Transverse colon (tissue), 4 donors: Measurements from ENCODE around the gene SUOX. TPM values are rescaled to one million over a fixed set of nuclear protein-coding genes. Genes with fewer than 3 reads are reported as not detected.

ENCODE experiments used
- DNase-seq: peaks from one replicate; pipeline ENCODE4 v3.0.0-alpha.2; 2019
- H3K27ac ChIP-seq, 4 donors: fragments of 200-600 bp; sonication (generic); 2 replicates each; pipeline ENCODE4 v1.5.1; 2016 to 2018; ENCODE audit warnings: inconsistent platforms in 4 of 4
- H3K27me3 ChIP-seq: fragments of 200-600 bp; sonication (generic); 2 replicates; pipeline ENCODE4 v1.5.1; 2017; ENCODE audit warnings: inconsistent platforms
- H3K36me3 ChIP-seq, 4 donors: fragments of 200-600 bp; sonication (generic); 2 replicates each; pipeline ENCODE4 v1.5.1; 2017 to 2019; ENCODE audit warnings: inconsistent platforms in 4 of 4
- H3K4me1 ChIP-seq, 4 donors: fragments of 200-600 bp; sonication (generic); 2 replicates each; pipeline ENCODE4 v1.5.1; 2017 to 2020; ENCODE audit warnings: inconsistent platforms in 4 of 4
- H3K4me3 ChIP-seq, 4 donors: fragments of 200-600 bp; sonication (generic); 1 replicate in 1 of 4; 2 replicates in 3 of 4; pipeline versions ENCODE4 v1.5.1 to v1.6.1; 2017 to 2019; ENCODE audit warnings: inconsistent platforms in 4 of 4
- H3K9me3 ChIP-seq, 2 donors: fragments of 200-600 bp; sonication (generic); 2 replicates each; pipeline ENCODE4 v1.5.1; 2017 to 2019; ENCODE audit warnings: inconsistent platforms in 2 of 2
- CTCF ChIP-seq, 5 experiments: fragments of 200-600 bp in 3 of 5; fragments of 450-650 bp in 2 of 5; sonication (generic) in 3 of 5; IDR thresholded peaks; 1 replicate in 2 of 5; 2 replicates in 3 of 5; pipeline ENCODE4 v1.5.1; 2016 to 2017; ENCODE audit warnings: antibody characterized with exemption in 5 of 5, inconsistent platforms in 3 of 5, mild to moderate bottlenecking in 2 of 5, moderate library complexity in 1 of 5
- EP300 ChIP-seq: sonication (generic); formaldehyde crosslinking; IDR thresholded peaks from one replicate; pipeline ENCODE4 v1.6.1; 2017; ENCODE audit warnings: antibody characterized with exemption, low read depth
- POLR2A ChIP-seq: fragments of 450-650 bp; IDR thresholded peaks from one replicate; pipeline ENCODE4 v1.6.1; 2016; ENCODE audit warnings: antibody characterized with exemption, mild to moderate bottlenecking, moderate library complexity
- POLR2AphosphoS5 ChIP-seq, 3 donors: sonication (generic); formaldehyde crosslinking; IDR thresholded peaks; one replicate each; pipeline ENCODE4 v1.6.1; 2016; ENCODE audit warnings: antibody characterized with exemption in 3 of 3
- WGBS, 2 donors: methylation state at CpG; one replicate each; pipeline ENCODE4 v1.1.5; 2018; ENCODE audit warnings: low coverage in 1 of 2; 5-methylcytosine and 5-hydroxymethylcytosine counted together
- in situ Hi-C, 4 donors: fragments of 200-750 bp; cut with MboI; loops; one replicate each; pipeline versions ENCODE4 v1.15.0 to v1.15.1; 2017; ENCODE audit warnings: low sequenced_read_pairs in 3 of 4, low pct_ligation_motif_present in 1 of 4, low pct_unique_long_range_greater_than_20kb in 1 of 4
- intact Hi-C: fragments of 100-400 bp; cut with DNase I; formaldehyde crosslinking; loops from one replicate; pipeline ENCODE4 v1.15.1; 2023; ENCODE audit warnings: low total_unique reads
- total RNA-seq, 4 donors: library from RNA; depleted of rRNA; stranded (reverse); fragments of >200 nt; gene quantifications; one replicate each; pipeline ENCODE4 v1.1.0, GENCODE V29; 2016

SUOX gene
- total RNA-seq, 4 donors from 2014 or later: 30.1 to 45.3 (median 33.9) TPM

GRCh38 chr12:56034586-56035332 is 37.7 kb downstream of the SUOX start:
- Histone ChIP-seq H3K27ac (no peak overlapping the region), H3K27me3 (no peaks in the 10 kb centered on the region), H3K9me3 (no peaks in the 10 kb centered on the region), H3K36me3 (no peaks in the 10 kb centered on the region), H3K4me3 (no peak overlapping the region), H3K4me1 (no peaks in the 10 kb centered on the region)
- no peak for DNase-seq
- no peak for TF ChIP-seq EP300
- in situ Hi-C loops: no loop called here
- intact Hi-C loops: no loop called here
- WGBS, 2 donors: 84 to 95% methylated on average over 4 to 18 of the region's 21 CpGs

GRCh38 chr12:56037161-56037560 is 40.1 kb downstream of the SUOX start:
- Histone ChIP-seq H3K4me3 (no peak overlapping the region), H3K9me3 (no peaks in the 10 kb centered on the region), H3K36me3 (no peaks in the 10 kb centered on the region), H3K27me3 (no peaks in the 10 kb centered on the region), H3K4me1 (peaks cover 0 to 8% (median 7%) of the 10 kb centered on the region in 4 donors), H3K27ac (no peak overlapping the region)
- WGBS, 2 donors: 33 to 91% methylated on average over 1 to 2 of the region's 2 CpGs
- no peak for DNase-seq
- in situ Hi-C loops: no loop called here
- intact Hi-C loops: no loop called here
- TF ChIP-seq POLR2AphosphoS5 (IDR thresholded peaks at IDR 0.05) (no peak), CTCF (IDR thresholded peaks at IDR 0.05) (no peak), POLR2A (no peak), EP300 (no peak)

- Histone ChIP-seq H3K4me3 (no peak overlapping the region), H3K36me3 (no peaks in the 10 kb centered on the region), H3K9me3 (no peaks in the 10 kb centered on the region), H3K27me3 (no peaks in the 10 kb centered on the region), H3K4me1 (peaks cover 5 to 15% (median 13%) of the 10 kb centered on the region in 4 donors), H3K27ac (no peak overlapping the region)
- WGBS, 2 donors: 42 to 52% methylated on average over 2 of the region's 2 CpGs
- DNase-seq: no peak
- TF ChIP-seq POLR2AphosphoS5 (IDR thresholded peaks at IDR 0.05): no peak
- TF ChIP-seq POLR2A: no peak
- TF ChIP-seq CTCF (IDR thresholded peaks at IDR 0.05): no peak
- no peak for TF ChIP-seq EP300
- in situ Hi-C loops (no loop called here), intact Hi-C loops (no loop called here)
Measured at GRCh38 chr12:56038022-56038655, 41.1 kb downstream of the SUOX start.

- TF ChIP-seq CTCF (IDR thresholded peaks at IDR 0.05) (no peak), POLR2AphosphoS5 (IDR thresholded peaks at IDR 0.05) (no peak), POLR2A (no peak), EP300 (no peak)
- intact Hi-C loops: loop anchor here (5.0 kb wide), 1 partner anchor 33 kb away; no protein-coding TSS in a partner anchor
- H3K36me3 ChIP-seq: peaks cover 0 to 20% (median 9%) of the 10 kb centered on the region in 4 donors
Measured at GRCh38 chr12:56040151-56040550, 43.1 kb downstream of the SUOX start.

More at GRCh38 chr12:56040151-56040550, 43.1 kb downstream of the SUOX start:
- in situ Hi-C loops: loop anchor here in 2 of 4 donors (10.0 kb wide), 2 partner anchors 45 to 75 kb away; partner anchors contain the start of genes RPL41 (in 1 of the 2), SUOX (in 1 of the 2) and ZC3H10 (in 1 of the 2)
- Histone ChIP-seq H3K4me3 (no peak overlapping the region), H3K4me1 (peaks cover 11 to 23% (median 20%) of the 10 kb centered on the region in 4 donors), H3K9me3 (no peaks in the 10 kb centered on the region), H3K27ac (no peak overlapping the region), H3K27me3 (no peaks in the 10 kb centered on the region)
- no peak for DNase-seq
- 100% methylated on average over 1 of the region's 1 CpG; no CpG with 5 or more reads in 1 of the 2 donors for WGBS, 2 donors
